Fibroblast of lung (primary cell): ENCODE data around the gene TMEM259. TPM values are rescaled to one million over a fixed set of nuclear protein-coding genes. Genes with fewer than 3 reads are reported as not detected.

Experiments
- DNase-seq, 2 donors: peaks; one replicate each; pipeline versions ENCODE4 v3.0.0 to v3.0.0-alpha.2; 2010; ENCODE audit warnings: low read depth in 2 of 2
- H2AFZ ChIP-seq: 2 replicates; pipeline ENCODE4 v1.5.1; 2012; ENCODE audit warnings: low read length, control low read depth, inconsistent platforms
- H3K27ac ChIP-seq: 2 replicates; pipeline ENCODE4 v1.5.1; 2011; ENCODE audit warnings: low read length, control low read depth; ENCODE audit not compliant: insufficient read depth
- H3K27me3 ChIP-seq: 2 replicates; pipeline ENCODE4 v1.5.1; 2011; ENCODE audit warnings: mild to moderate bottlenecking, low read length; ENCODE audit not compliant: control insufficient read depth, insufficient read depth
- H3K36me3 ChIP-seq: 2 replicates; pipeline ENCODE4 v1.5.1; 2011; ENCODE audit warnings: low read length; ENCODE audit not compliant: control insufficient read depth, insufficient read depth
- H3K4me1 ChIP-seq: 2 replicates; pipeline ENCODE4 v1.5.1; 2011; ENCODE audit warnings: low read length; ENCODE audit not compliant: control insufficient read depth, insufficient read depth; ENCODE audit errors: extremely low read depth
- H3K4me2 ChIP-seq: 2 replicates; pipeline ENCODE4 v1.5.1; 2011; ENCODE audit warnings: low read length, control low read depth; ENCODE audit not compliant: insufficient read depth; ENCODE audit errors: extremely low read depth
- H3K4me3 ChIP-seq, 4 experiments: fragments of 200-600 bp in 1 of 4; sonication (generic) in 1 of 4; replicated peaks in 1 of 4; 2 replicates each; pipeline ENCODE4 v1.5.1; 2011 to 2016; ENCODE audit warnings: low read length in 4 of 4, low read depth in 3 of 4, mild to moderate bottlenecking in 3 of 4, control low read depth in 2 of 4, inconsistent platforms in 1 of 4, mixed read lengths in 1 of 4; ENCODE audit not compliant: insufficient read depth in 1 of 4; ENCODE audit errors: control extremely low read depth in 1 of 4
- H3K79me2 ChIP-seq: 2 replicates; pipeline ENCODE4 v1.5.1; 2012; ENCODE audit warnings: mild to moderate bottlenecking, low read length, inconsistent platforms; ENCODE audit not compliant: control insufficient read depth, insufficient read depth
- H3K9ac ChIP-seq: 2 replicates; pipeline ENCODE4 v1.5.1; 2011; ENCODE audit warnings: mild to moderate bottlenecking, low read length, control low read depth; ENCODE audit not compliant: insufficient read depth
- H3K9me3 ChIP-seq: 2 replicates; pipeline ENCODE4 v1.5.1; 2012; ENCODE audit warnings: low read depth, low read length; ENCODE audit not compliant: control insufficient read depth, insufficient read depth
- H4K20me1 ChIP-seq: 2 replicates; pipeline ENCODE4 v1.5.1; 2011; ENCODE audit warnings: low read length; ENCODE audit not compliant: control insufficient read depth, insufficient read depth; ENCODE audit errors: extremely low read depth
- CTCF ChIP-seq, 2 donors: IDR thresholded peaks in 1 of 2; conservative IDR thresholded peaks in 1 of 2; 1 replicate in 1 of 2; 2 replicates in 1 of 2; pipeline ENCODE4 v1.5.1; 2011 to 2012; ENCODE audit warnings: low read length in 2 of 2, control low read depth in 1 of 2, inconsistent platforms in 1 of 2, low read depth in 1 of 2, mild to moderate bottlenecking in 1 of 2
- EZH2 ChIP-seq: IDR thresholded peaks from 2 replicates; pipeline ENCODE4 v1.5.1; 2012; ENCODE audit warnings: low read length, control low read depth, mild to moderate bottlenecking; ENCODE audit errors: missing control alignments
- polyA plus RNA-seq, 2 donors: library from polyadenylated mRNA; depleted of rRNA in 1 of 2; stranded (reverse) in 1 of 2; unstranded in 1 of 2; fragments of >200 nt; gene quantifications; 2 replicates each; pipeline ENCODE4 v1.2.1, GENCODE V29; 2011 to 2012; ENCODE audit warnings: missing spikeins in 1 of 2
- total RNA-seq: library from RNA; depleted of rRNA; stranded (reverse); fragments of >200 nt; gene quantifications from 2 replicates; pipeline ENCODE4 v1.2.1, GENCODE V29; 2014

The TMEM259 gene
- total and polyA plus RNA-seq, 2 donors (not counting 1 experiment from before 2014, with no cell fraction given), result 57.8 to 67.1 TPM

- DNase-seq, result no peak
- Histone ChIP-seq H3K4me2 (no peak overlapping the region), H3K4me1 (no peaks in the 10 kb centered on the region), H3K9ac (no peak overlapping the region), H3K79me2 (no peaks in the 10 kb centered on the region), H4K20me1 (no peaks in the 10 kb centered on the region), H3K27me3 (peaks cover 17% of the 10 kb centered on the region), H3K9me3 (no peaks in the 10 kb centered on the region), H2AFZ (no peak overlapping the region), H3K36me3 (peaks cover 19% of the 10 kb centered on the region), H3K27ac (no peak overlapping the region), H3K4me3 (no peak overlapping the region)
- TF ChIP-seq CTCF (conservative IDR thresholded peaks at IDR 0.05 in 1 of 2, IDR thresholded peaks at IDR 0.05 in 1 of 2; ENCODE audit: low read depth in 1 of 2, low read length in 2 of 2) (no peak), EZH2 (no peak)
These were observed 27.0 kb downstream of the TMEM259 start for GRCh38 chr19:993831-994393.

GRCh38 chr19:993361-993830 lies 27.5 kb downstream of the TMEM259 start:
- no peak overlapping the region for H3K27ac ChIP-seq
- H3K4me3 ChIP-seq, result no peak overlapping the region
- H3K36me3 ChIP-seq, result peaks cover 19% of the 10 kb centered on the region
- H3K27me3 ChIP-seq, result peaks cover 13% of the 10 kb centered on the region
- H2AFZ ChIP-seq, result no peak overlapping the region
- DNase-seq, result no peak
- no peaks in the 10 kb centered on the region for H3K9me3 ChIP-seq
- H3K9ac ChIP-seq, result no peak overlapping the region
- TF ChIP-seq CTCF (conservative IDR thresholded peaks at IDR 0.05 in 1 of 2, IDR thresholded peaks at IDR 0.05 in 1 of 2; ENCODE audit: low read depth in 1 of 2, low read length in 2 of 2), result no peak
- TF ChIP-seq EZH2, result no peak
- H4K20me1 ChIP-seq, result no peaks in the 10 kb centered on the region
- H3K4me1 ChIP-seq, result no peaks in the 10 kb centered on the region
- no peak overlapping the region for H3K4me2 ChIP-seq
- no peaks in the 10 kb centered on the region for H3K79me2 ChIP-seq

GRCh38 chr19:992670-993055 lies 28.3 kb downstream of the TMEM259 start:
- H3K79me2 ChIP-seq, result no peaks in the 10 kb centered on the region
- H2AFZ ChIP-seq, result no peak overlapping the region
- H3K4me3 ChIP-seq, result no peak overlapping the region
- no peaks in the 10 kb centered on the region for H4K20me1 ChIP-seq
- H3K9ac ChIP-seq, result no peak overlapping the region
- TF ChIP-seq CTCF (conservative IDR thresholded peaks at IDR 0.05 in 1 of 2, IDR thresholded peaks at IDR 0.05 in 1 of 2; ENCODE audit: low read depth in 1 of 2, low read length in 2 of 2) (no peak), EZH2 (no peak)
- H3K9me3 ChIP-seq, result no peaks in the 10 kb centered on the region
- H3K27ac ChIP-seq, result no peak overlapping the region
- no peaks in the 10 kb centered on the region for H3K4me1 ChIP-seq
- peaks cover 22% of the 10 kb centered on the region for H3K36me3 ChIP-seq
- peaks cover 11% of the 10 kb centered on the region for H3K27me3 ChIP-seq
- H3K4me2 ChIP-seq, result no peak overlapping the region
- no peak for DNase-seq
